IMR-90 (cell line): ENCODE measurements around the gene GARNL3. TPM values are rescaled to one million over a fixed set of nuclear protein-coding genes. Genes with fewer than 3 reads are reported as not detected.

Experiments
- ATAC-seq: fragments of 200-7000 bp; cut with Tn5 transposase; 2 replicates; pipeline ENCODE4 v1.9.1; 2020; ENCODE audit warnings: low read depth, mild to moderate bottlenecking, moderate library complexity
- BruUV-seq: library from RNA; stranded (reverse); fragments of 400-500 nt; replicated peaks from 2 replicates; lab custom pipeline; 2021; lab: Mats Ljungman, UMichigan
- CTCF ChIA-PET: fragments of 300-600 bp; formaldehyde crosslinking; extraction: SDS; loops from one replicate; lab custom pipeline; 2021; ENCODE audit warnings: antibody characterized with exemption; lab: Yijun Ruan, JAX
- POLR2A ChIA-PET: fragments of 300-600 bp; sonication (Branson Sonifier 250); formaldehyde crosslinking; loops from one replicate; lab custom pipeline; 2022; ENCODE audit warnings: antibody characterized with exemption; ENCODE audit not compliant: unreplicated experiment; lab: Charles Lee
- DNase-seq: peaks from one replicate; pipeline ENCODE4 v3.0.0; 2013
- H2AFZ ChIP-seq: replicated peaks from 2 replicates; pipeline ENCODE3; 2013; ENCODE audit warnings: low read length, mild to moderate bottlenecking; ENCODE audit not compliant: poor library complexity
- H2AK5ac ChIP-seq: 2 replicates; pipeline ENCODE4 v1.6.1; 2013; ENCODE audit warnings: low read depth, low read length, inconsistent platforms
- H2AK9ac ChIP-seq: replicated peaks from 2 replicates; pipeline ENCODE3; 2013; ENCODE audit warnings: mild to moderate bottlenecking, low read depth, low read length, moderate library complexity; ENCODE audit not compliant: poor library complexity
- H2BK120ac ChIP-seq: 2 replicates; pipeline ENCODE4 v1.6.1; 2013; ENCODE audit warnings: low read depth, low read length, inconsistent platforms
- H2BK15ac ChIP-seq: 3 replicates; pipeline ENCODE4 v1.6.1; 2013; ENCODE audit warnings: low read depth, low read length, inconsistent platforms
- H2BK20ac ChIP-seq: 2 replicates; pipeline ENCODE4 v1.6.1; 2013; ENCODE audit warnings: low read depth, mild to moderate bottlenecking, inconsistent platforms, low read length, moderate library complexity
- H2BK5ac ChIP-seq: 2 replicates; pipeline ENCODE4 v1.6.1; 2013; ENCODE audit warnings: mild to moderate bottlenecking, low read depth, low read length, inconsistent platforms; ENCODE audit not compliant: poor library complexity, severe bottlenecking
- H3K14ac ChIP-seq: replicated peaks from 2 replicates; pipeline ENCODE4 v1.6.1; 2013; ENCODE audit warnings: low read depth, low read length, inconsistent platforms
- H3K18ac ChIP-seq: 2 replicates; pipeline ENCODE4 v1.6.1; 2013; ENCODE audit warnings: low read depth, low read length, control low read depth
- H3K23ac ChIP-seq: 2 replicates; pipeline ENCODE4 v1.6.1; 2013; ENCODE audit warnings: low read depth, low read length, inconsistent platforms
- H3K27ac ChIP-seq: 2 replicates; pipeline ENCODE4 v1.5.1; 2013; ENCODE audit warnings: mild to moderate bottlenecking, control low read depth, low read length; ENCODE audit not compliant: insufficient read depth
- H3K27me3 ChIP-seq: 2 replicates; pipeline ENCODE4 v1.6.1; 2013; ENCODE audit warnings: low read length; ENCODE audit not compliant: control insufficient read depth, insufficient read depth
- H3K36me3 ChIP-seq: 2 replicates; pipeline ENCODE4 v1.6.1; 2013; ENCODE audit warnings: low read length, mixed read lengths; ENCODE audit not compliant: control insufficient read depth, insufficient read depth
- H3K4ac ChIP-seq: 2 replicates; pipeline ENCODE4 v1.6.1; 2013; ENCODE audit warnings: low read depth, low read length, inconsistent platforms
- H3K4me1 ChIP-seq: 2 replicates; pipeline ENCODE4 v1.6.1; 2013; ENCODE audit warnings: low read length, mixed read lengths; ENCODE audit not compliant: control insufficient read depth, insufficient read depth
- H3K4me2 ChIP-seq: 2 replicates; pipeline ENCODE4 v1.6.1; 2013; ENCODE audit warnings: low read depth, mild to moderate bottlenecking, control low read depth, low read length, moderate library complexity
- H3K4me3 ChIP-seq: 2 replicates; pipeline ENCODE4 v1.5.1; 2013; ENCODE audit warnings: low read depth, mild to moderate bottlenecking, control low read depth, low read length, moderate library complexity; ENCODE audit not compliant: insufficient read depth
- H3K56ac ChIP-seq: 2 replicates; pipeline ENCODE4 v1.6.1; 2013; ENCODE audit warnings: low read length, inconsistent platforms; ENCODE audit not compliant: insufficient read depth; ENCODE audit errors: extremely low read depth
- H3K79me1 ChIP-seq, 2 experiments: 2 replicates each; pipeline ENCODE4 v1.6.1; 2013; ENCODE audit warnings: low read length in 2 of 2, inconsistent platforms in 1 of 2, low read depth in 1 of 2
- H3K9ac ChIP-seq: 2 replicates; pipeline ENCODE4 v1.6.1; 2013; ENCODE audit warnings: low read depth, low read length, control low read depth
- H3K9me1 ChIP-seq: 2 replicates; pipeline ENCODE4 v1.6.1; 2013; ENCODE audit warnings: low read length, inconsistent platforms; ENCODE audit not compliant: insufficient read depth
- H3K9me3 ChIP-seq: 2 replicates; pipeline ENCODE4 v1.6.1; 2013; ENCODE audit warnings: low read length; ENCODE audit not compliant: control insufficient read depth, insufficient read depth
- H4K20me1 ChIP-seq: 2 replicates; pipeline ENCODE4 v1.6.1; 2013; ENCODE audit warnings: low read length, inconsistent platforms; ENCODE audit not compliant: insufficient read depth
- H4K5ac ChIP-seq: 2 replicates; pipeline ENCODE4 v1.6.1; 2013; ENCODE audit warnings: mild to moderate bottlenecking, low read depth, low read length, control low read depth
- H4K8ac ChIP-seq, 2 experiments: 2 replicates each; pipeline ENCODE4 v1.6.1; 2013; ENCODE audit warnings: low read depth in 2 of 2, low read length in 2 of 2, control low read depth in 1 of 2, inconsistent platforms in 1 of 2
- H4K91ac ChIP-seq: 2 replicates; pipeline ENCODE4 v1.6.1; 2013; ENCODE audit warnings: low read depth, low read length, inconsistent platforms; ENCODE audit not compliant: insufficient read depth
- BHLHE40 ChIP-seq: fragments of 150-350 bp; IDR thresholded peaks from 2 replicates; pipeline ENCODE4 v1.6.1; 2016; ENCODE audit warnings: mild to moderate bottlenecking, low read depth, low read length
- CEBPB ChIP-seq: IDR thresholded peaks from 2 replicates; pipeline ENCODE4 v1.6.1; 2012; ENCODE audit warnings: low read depth, low read length, improper control_type of control experiment
- CHD1 ChIP-seq: IDR thresholded peaks from 2 replicates; pipeline ENCODE4 v1.6.1; 2012; ENCODE audit warnings: low read depth, low read length, improper control_type of control experiment
- ELK1 ChIP-seq: fragments of 150-350 bp; IDR thresholded peaks from 2 replicates; pipeline ENCODE4 v1.6.1; 2016; ENCODE audit warnings: low read depth, mild to moderate bottlenecking, low read length, moderate library complexity, borderline replicate concordance
- MAFK ChIP-seq: IDR thresholded peaks from 2 replicates; pipeline ENCODE4 v1.6.1; 2012; ENCODE audit warnings: low read depth, low read length, improper control_type of control experiment
- MXI1 ChIP-seq: IDR thresholded peaks from 2 replicates; pipeline ENCODE4 v1.6.1; 2012; ENCODE audit warnings: low read depth, mild to moderate bottlenecking, low read length, moderate library complexity, borderline replicate concordance
- NFE2L2 ChIP-seq: fragments of 150-350 bp; IDR thresholded peaks from 2 replicates; pipeline ENCODE4 v1.6.1; 2016; ENCODE audit warnings: low read depth, mild to moderate bottlenecking, low read length
- POLR2A ChIP-seq: IDR thresholded peaks from 2 replicates; pipeline ENCODE4 v1.6.1; 2012; ENCODE audit warnings: mild to moderate bottlenecking, low read depth, low read length
- RAD21 ChIP-seq: IDR thresholded peaks from 2 replicates; pipeline ENCODE4 v1.6.1; 2012; ENCODE audit warnings: low read length, improper control_type of control experiment
- RCOR1 ChIP-seq: IDR thresholded peaks from 2 replicates; pipeline ENCODE4 v1.6.1; 2012; ENCODE audit warnings: mild to moderate bottlenecking, low read length, improper control_type of control experiment; ENCODE audit not compliant: insufficient replicate concordance
- USF2 ChIP-seq: fragments of 150-350 bp; IDR thresholded peaks from 2 replicates; pipeline ENCODE4 v1.6.1; 2017; ENCODE audit warnings: mild to moderate bottlenecking, antibody characterized with exemption, low read length, low read depth
- WGBS, 2 experiments: methylation state at CpG; one replicate each; pipeline versions ENCODE4 v1.1.5 to v1.1.7; 2013; ENCODE audit warnings: missing lambda C conversion rate in 2 of 2; ENCODE audit not compliant: insufficient read length in 1 of 2; ENCODE audit errors: extremely low coverage in 2 of 2; 5-methylcytosine and 5-hydroxymethylcytosine counted together
- dilution Hi-C: fragments of 300-500 bp; cut with HindIII; formaldehyde crosslinking; loops from one replicate; pipeline ENCODE4 v1.14.3; 2018; ENCODE audit warnings: low sequenced_read_pairs; ENCODE audit not compliant: unreplicated experiment
- in situ Hi-C: fragments of 300-500 bp; cut with MboI; formaldehyde crosslinking; loops from 3 replicates; pipeline ENCODE4 v1.14.3; 2019; ENCODE audit warnings: low sequenced_read_pairs, inconsistent platforms, mixed read lengths
- intact Hi-C: fragments of 100-400 bp; cut with micrococcal nuclease; formaldehyde crosslinking; loops from 2 replicates; pipeline ENCODE4 v1.10.0; 2022
- polyA plus RNA-seq, 3 experiments: library from polyadenylated mRNA; depleted of rRNA; stranded (reverse); fragments of >200 nt; gene quantifications; 2 replicates each; pipeline ENCODE4 v1.2.3, GENCODE V29; 2012; ENCODE audit warnings: low replicate concordance in 1 of 3
- total RNA-seq: library from RNA; depleted of rRNA; stranded (reverse); fragments of >200 nt; gene quantifications from 2 replicates; pipeline ENCODE4 v1.2.3, GENCODE V29; 2012

GARNL3 gene
- total and polyA plus RNA-seq, 2 of the 4 experiments (the other 2 are of a cell fraction): 1.9 to 5.0 TPM

GRCh38 chr9:127370672-127371648 lies 106.4 kb downstream of the GARNL3 start (continued):
- no peak for TF ChIP-seq POLR2A
- TF ChIP-seq MXI1: no peak

GRCh38 chr9:127380479-127380878 lies 115.9 kb downstream of the GARNL3 start:
- H2BK5ac ChIP-seq: no peak overlapping the region
- H3K36me3 ChIP-seq: no peaks in the 10 kb centered on the region
- TF ChIP-seq NFE2L2 (no peak), RCOR1 (no peak), MXI1 (no peak), CEBPB (no peak), BHLHE40 (no peak), ELK1 (no peak), RAD21 (no peak), USF2 (no peak), POLR2A (no peak), MAFK (no peak), CHD1 (no peak)
- no peaks in the 10 kb centered on the region for H4K20me1 ChIP-seq
- H3K4ac ChIP-seq: no peak overlapping the region
- WGBS, 2 experiments: 90% methylated on average over 3 of the region's 3 CpGs; no CpG with 5 or more reads in 1 of the 2 experiments
- no peak for ATAC-seq
- DNase-seq: no peak
- POLR2A ChIA-PET: no interaction called here
- H3K14ac ChIP-seq: no peak overlapping the region
- no peaks in the 10 kb centered on the region for H3K9me1 ChIP-seq
- in situ Hi-C loops (loop anchor here (25.0 kb wide), 1 partner anchor 443 kb away; no protein-coding TSS in a partner anchor), intact Hi-C loops (no loop called here), dilution Hi-C loops (no loop called here)
- BruUV-seq: no TSS peak
- no peak overlapping the region for H2AK5ac ChIP-seq
- no peak overlapping the region for H2AFZ ChIP-seq
- no peak overlapping the region for H3K9ac ChIP-seq
- H2BK15ac ChIP-seq: no peak overlapping the region
- no peak overlapping the region for H4K5ac ChIP-seq
- H3K23ac ChIP-seq: no peak overlapping the region
- no peak overlapping the region for H3K4me2 ChIP-seq
- no peak overlapping the region for H3K4me3 ChIP-seq
- no peak overlapping the region for H3K27ac ChIP-seq
- H4K8ac ChIP-seq: no peak overlapping the region
- H3K79me1 ChIP-seq: no peaks in the 10 kb centered on the region
- CTCF ChIA-PET: no interaction called here
- no peak overlapping the region for H4K91ac ChIP-seq
- no peak overlapping the region for H3K56ac ChIP-seq
- H2BK120ac ChIP-seq: no peak overlapping the region
- no peak overlapping the region for H2BK20ac ChIP-seq
- H3K9me3 ChIP-seq: peaks cover 6% of the 10 kb centered on the region; the same call in 1 of the 2 replicates
- H3K4me1 ChIP-seq: no peaks in the 10 kb centered on the region
- no peak overlapping the region for H2AK9ac ChIP-seq
- no peak overlapping the region for H3K18ac ChIP-seq
- H3K27me3 ChIP-seq: peaks cover 29% of the 10 kb centered on the region
